ENCODE data around the gene FN3K. TPM values are rescaled to one million over a fixed set of nuclear protein-coding genes. Genes with fewer than 3 reads are reported as not detected.

FN3K gene
- total and polyA plus RNA-seq, 2 donors (not counting 3 experiments of a cell fraction or from before 2014, with no cell fraction given) = 2.0 to 12.0 TPM

GRCh38 chr17:82716203-82717010, 19.0 kb upstream of the FN3K start, which contains the start of gene FN3KRP:
Gene FN3KRP (plus strand): TSS chr17:82716706. CDS start chr17:82716756, 50 bp downstream.
- dilution Hi-C loops (cut with MboI; ENCODE audit: extremely low pct_ligation_motif_present, low sequenced_read_pairs) = no loop called here
- intact Hi-C loops (cut with micrococcal nuclease) = loop anchor here (1.0 to 2.0 kb wide), 3 partner anchors 18 to 36 kb away; partner anchors contain the start of genes FN3K, RAB40B and TBCD
- Histone ChIP-seq H2AFZ (ENCODE audit: low read depth, low read length) (peak within 1 kb of the TSS; percentile 99), H3K79me2 (ENCODE audit: control insufficient read depth, insufficient read depth, low read length) (peaks cover 13% of the 10 kb centered on the region), H3K36me3 (ENCODE audit: control insufficient read depth in 2 of 2, extremely low read depth in 1 of 2, insufficient read depth in 2 of 2, low read length in 2 of 2) (no peaks in the 10 kb centered on the region), H3K27me3 (ENCODE audit: control insufficient read depth in 2 of 2, insufficient read depth in 2 of 2, low read length in 2 of 2) (no peaks in the 10 kb centered on the region), H3K4me2 (ENCODE audit: insufficient read depth, low read length) (peak within 1 kb of the TSS; percentile 67), H3K9ac (replicated peaks; ENCODE audit: extremely low read depth, insufficient read depth, low read length) (peak within 1 kb of the TSS; percentile 77), H3K4me1 (ENCODE audit: control insufficient read depth, extremely low read depth, insufficient read depth, low read length) (peaks cover 12% of the 10 kb centered on the region), H3K4me3 (replicated peaks in 1 of 3; ENCODE audit: insufficient read depth in 1 of 3, low read depth in 1 of 3, low read length in 3 of 3) (peak within 1 kb of the TSS; percentile 71 to 96 (median 74)), H3K9me3 (replicated peaks; ENCODE audit: control insufficient read depth, insufficient read depth, low read length) (no peaks in the 10 kb centered on the region), H4K20me1 (replicated peaks; ENCODE audit: control insufficient read depth, extremely low read depth, insufficient read depth, low read length) (no peaks in the 10 kb centered on the region), H3K9me1 (replicated peaks; ENCODE audit: control insufficient read depth, extremely low read depth, insufficient read depth, low read length) (no peaks in the 10 kb centered on the region), H3K27ac (ENCODE audit: insufficient read depth, low read depth, low read length) (no peak within 1 kb of the TSS)
- TF ChIP-seq POLR2AphosphoS5 (IDR thresholded peaks at IDR 0.05; ENCODE audit: insufficient read depth, low read depth, low read length) (peak; percentile 71), EZH2 (IDR thresholded peaks at IDR 0.05; ENCODE audit: borderline replicate concordance, low read depth, low read length, severe bottlenecking) (no peak), POLR2A (IDR thresholded peaks at IDR 0.05; ENCODE audit: low read depth, low read length) (peak; percentile 47)
- POLR2A ChIA-PET = interaction anchor here (0.6 kb wide), 1 partner anchor 90 kb away, joined by 3 read pairs; no protein-coding TSS in a partner anchor
- FAIRE-seq = peak; percentile 92
- no TSS peak for BruUV-seq (replicated peaks)
- CTCF ChIA-PET = interaction anchor here (0.6 to 1.6 kb wide), 6 partner anchors 8 to 1190 kb away, joined by 3 to 5 read pairs (median 3); partner anchors contain the start of gene FN3K
- DNase-seq (ENCODE audit: low read depth, low spot score) = peak; percentile 91

- Histone ChIP-seq H3K9me1 (replicated peaks; ENCODE audit: control insufficient read depth, extremely low read depth, insufficient read depth, low read length) (no peaks in the 10 kb centered on the region), H4K20me1 (replicated peaks; ENCODE audit: control insufficient read depth, extremely low read depth, insufficient read depth, low read length) (no peaks in the 10 kb centered on the region), H3K4me3 (replicated peaks in 1 of 3; ENCODE audit: insufficient read depth in 1 of 3, low read depth in 1 of 3, low read length in 3 of 3) (no peak overlapping the region), H3K27ac (ENCODE audit: insufficient read depth, low read depth, low read length) (no peak overlapping the region), H3K9me3 (replicated peaks; ENCODE audit: control insufficient read depth, insufficient read depth, low read length) (no peaks in the 10 kb centered on the region), H3K36me3 (ENCODE audit: control insufficient read depth in 2 of 2, extremely low read depth in 1 of 2, insufficient read depth in 2 of 2, low read length in 2 of 2) (peaks cover 0 to 3% of the 10 kb centered on the region in 2 experiments), H3K9ac (replicated peaks; ENCODE audit: extremely low read depth, insufficient read depth, low read length) (no peak overlapping the region), H3K27me3 (ENCODE audit: control insufficient read depth in 2 of 2, insufficient read depth in 2 of 2, low read length in 2 of 2) (no peaks in the 10 kb centered on the region), H3K79me2 (ENCODE audit: control insufficient read depth, insufficient read depth, low read length) (peaks cover 13% of the 10 kb centered on the region), H3K4me1 (ENCODE audit: control insufficient read depth, extremely low read depth, insufficient read depth, low read length) (peaks cover 12% of the 10 kb centered on the region), H2AFZ (ENCODE audit: low read depth, low read length) (no peak overlapping the region), H3K4me2 (ENCODE audit: insufficient read depth, low read length) (no peak overlapping the region)
- POLR2A ChIA-PET = no interaction called here
- FAIRE-seq = no peak
- no peak for TF ChIP-seq POLR2AphosphoS5 (IDR thresholded peaks at IDR 0.05; ENCODE audit: insufficient read depth, low read depth, low read length)
- no peak for TF ChIP-seq MAX (IDR thresholded peaks at IDR 0.05; ENCODE audit: insufficient read depth, insufficient read length)
- TF ChIP-seq MYC (IDR thresholded peaks at IDR 0.05; ENCODE audit: low read depth, low read length) = no peak
- no peak for TF ChIP-seq CTCF (IDR thresholded peaks at IDR 0.05; ENCODE audit: extremely low read depth in 1 of 2, insufficient read depth in 1 of 2, low read depth in 1 of 2, low read length in 2 of 2)
- no peak for TF ChIP-seq JUN (IDR thresholded peaks at IDR 0.05; ENCODE audit: borderline replicate concordance, insufficient read depth, insufficient read length, low read depth)
- TF ChIP-seq POLR2A (IDR thresholded peaks at IDR 0.05; ENCODE audit: low read depth, low read length) = no peak
- TF ChIP-seq FOS (IDR thresholded peaks at IDR 0.05; ENCODE audit: borderline replicate concordance, insufficient read depth, low read length) = no peak
- no peak for TF ChIP-seq GATA2 (IDR thresholded peaks at IDR 0.05; ENCODE audit: insufficient read depth, insufficient read length, low read depth, low read length)
- no peak for TF ChIP-seq EZH2 (IDR thresholded peaks at IDR 0.05; ENCODE audit: borderline replicate concordance, low read depth, low read length, severe bottlenecking)
- dilution Hi-C loops (cut with MboI; ENCODE audit: extremely low pct_ligation_motif_present, low sequenced_read_pairs) = no loop called here
- no TSS peak for BruUV-seq (replicated peaks)
- CTCF ChIA-PET = no interaction called here
- intact Hi-C loops (cut with micrococcal nuclease) = no loop called here
- no peak for DNase-seq (ENCODE audit: low read depth, low spot score)
Measured at GRCh38 chr17:82718986-82719685, 16.3 kb upstream of the FN3K start.
